Mesodermal cell (in vitro differentiated cells): ENCODE results near the gene SRRM4.
A peak's percentile ranks its signal among the peaks of the same experiment; 100 is the strongest.
"Not testable (repeated sequence)": the region's sequence is repeated elsewhere in the genome, so short reads cannot be mapped to it uniquely, and the experiment has no call there.

Experiments used
- H3K27ac ChIP-seq: 2 replicates; pipeline ENCODE4 v1.7.0; 2013; ENCODE audit warnings: mild to moderate bottlenecking, low read depth, low read length, moderate library complexity; ENCODE audit not compliant: severe bottlenecking
- H3K36me3 ChIP-seq: 2 replicates; pipeline ENCODE4 v1.7.1; 2013; ENCODE audit warnings: mild to moderate bottlenecking, low read length, moderate library complexity; ENCODE audit not compliant: control insufficient read depth, insufficient read depth
- H3K4me1 ChIP-seq: one replicate; pipeline ENCODE4 v1.7.1; 2013; ENCODE audit warnings: mild to moderate bottlenecking, low read length; ENCODE audit not compliant: insufficient read depth, control insufficient read depth, poor library complexity, severe bottlenecking
- H3K4me3 ChIP-seq: 2 replicates; pipeline ENCODE4 v1.7.0; 2013; ENCODE audit warnings: low read length, control low read depth, mild to moderate bottlenecking; ENCODE audit not compliant: insufficient read depth, poor library complexity, severe bottlenecking; ENCODE audit errors: extremely low read depth
- H3K9me3 ChIP-seq: 2 replicates; pipeline ENCODE4 v1.7.1; 2013; ENCODE audit warnings: mild to moderate bottlenecking, low read length, moderate library complexity; ENCODE audit not compliant: control insufficient read depth
- WGBS, 2 experiments: methylation state at CpG; one replicate each; pipeline ENCODE4 v1.1.5; 2013; ENCODE audit warnings: missing lambda C conversion rate in 2 of 2; ENCODE audit not compliant: insufficient coverage in 2 of 2; 5-methylcytosine and 5-hydroxymethylcytosine counted together

SRRM4 gene

DNA sequence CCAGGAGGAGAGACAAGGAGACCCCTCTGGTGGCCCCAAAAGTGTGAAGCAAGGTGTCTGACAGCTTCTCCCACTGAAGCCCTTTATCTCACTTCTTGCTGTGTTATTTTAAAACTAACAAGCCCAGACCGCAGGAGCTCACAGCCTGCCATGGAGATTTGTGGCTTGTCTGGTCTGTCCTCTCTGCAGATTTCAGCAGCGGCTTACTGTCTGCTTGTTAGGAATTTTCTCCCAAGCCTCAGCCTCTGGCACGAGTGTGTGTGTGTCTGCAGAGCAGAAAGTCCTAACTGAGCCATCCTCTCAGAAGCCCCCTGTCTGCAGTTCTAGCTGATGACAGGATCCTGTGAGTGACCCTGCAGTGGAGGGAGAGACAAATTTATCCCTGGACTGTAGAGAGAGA lies 109.5 kb downstream of the SRRM4 start:
- H3K4me1 ChIP-seq = no peaks in the 10 kb centered on the region
- no peaks in the 10 kb centered on the region for H3K36me3 ChIP-seq
- H3K27ac ChIP-seq = no peak overlapping the region
- H3K9me3 ChIP-seq = no peaks in the 10 kb centered on the region
- WGBS, 2 experiments = 47 to 50% methylated on average over 1 to 3 of the region's 3 CpGs
- no peak overlapping the region for H3K4me3 ChIP-seq

DNA sequence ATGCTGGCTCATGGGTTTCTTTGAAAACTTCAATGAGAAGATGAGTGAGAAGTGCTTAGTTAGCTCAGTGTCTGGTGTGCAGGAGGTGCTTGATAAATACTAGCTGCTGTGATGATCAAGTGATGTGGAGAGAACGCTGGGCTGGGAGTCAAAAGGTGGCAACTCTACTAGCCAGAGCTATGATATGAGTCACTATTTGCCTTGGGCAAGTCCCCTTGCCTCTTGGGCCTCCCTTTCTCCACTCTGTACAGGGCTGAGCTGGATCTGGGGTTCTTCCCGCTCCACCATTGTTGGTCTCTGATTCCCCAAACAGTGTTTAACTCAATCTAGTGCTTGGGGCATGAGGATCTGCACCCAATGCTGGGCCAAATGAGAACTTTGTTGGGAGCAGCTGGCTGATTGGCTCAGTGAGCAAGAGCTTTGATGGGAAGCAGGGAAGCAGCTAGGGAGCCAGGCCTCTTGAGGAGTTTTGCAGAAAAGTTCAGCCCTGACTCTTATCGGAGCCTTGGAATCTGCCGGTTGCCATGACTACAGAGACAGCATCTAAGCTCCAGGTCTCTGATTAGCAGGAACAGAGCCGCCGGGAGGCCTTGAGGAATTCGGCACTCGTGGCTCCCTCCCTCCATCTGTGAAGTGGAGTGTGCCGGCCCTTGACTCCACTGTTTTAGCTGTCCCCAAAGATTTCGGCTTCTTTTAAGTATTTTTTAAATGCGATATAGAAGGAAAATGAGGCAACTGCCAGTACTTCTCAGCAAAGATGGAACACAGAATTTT lies 115.3 kb downstream of the SRRM4 start:
- H3K4me3 ChIP-seq = no peak overlapping the region
- 32 to 44% methylated on average over 9 of the region's 11 CpGs for WGBS, 2 experiments
- H3K27ac ChIP-seq = peak overlapping the region; percentile 60
- peaks cover 10% of the 10 kb centered on the region for H3K9me3 ChIP-seq
- H3K4me1 ChIP-seq = peaks cover 25% of the 10 kb centered on the region
- H3K36me3 ChIP-seq = no peaks in the 10 kb centered on the region

DNA sequence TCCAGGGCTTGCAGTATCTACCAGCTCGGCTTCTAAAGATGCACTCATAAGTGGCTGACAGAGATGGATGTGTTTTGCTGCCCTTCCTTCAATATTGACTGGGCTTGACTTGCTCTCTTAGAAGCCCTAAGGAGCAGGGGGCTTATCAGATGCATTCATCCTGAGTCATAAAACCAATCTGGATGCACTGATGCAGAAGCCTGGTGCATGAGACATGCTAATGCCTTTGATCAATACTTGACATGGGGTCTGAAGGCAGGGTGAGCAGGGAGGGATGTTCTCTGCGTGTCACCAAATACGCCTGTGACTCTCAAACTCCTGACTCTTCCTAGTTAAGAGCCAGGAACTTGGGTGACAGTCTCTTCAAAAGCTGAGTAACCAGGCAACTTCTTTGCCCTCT lies 119.6 kb downstream of the SRRM4 start:
- Histone ChIP-seq H3K27ac (no peak overlapping the region), H3K4me1 (peaks cover 25% of the 10 kb centered on the region), H3K9me3 (peaks cover 10% of the 10 kb centered on the region), H3K4me3 (no peak overlapping the region), H3K36me3 (no peaks in the 10 kb centered on the region)
- 14 to 51% methylated on average over 1 to 3 of the region's 3 CpGs for WGBS, 2 experiments

DNA sequence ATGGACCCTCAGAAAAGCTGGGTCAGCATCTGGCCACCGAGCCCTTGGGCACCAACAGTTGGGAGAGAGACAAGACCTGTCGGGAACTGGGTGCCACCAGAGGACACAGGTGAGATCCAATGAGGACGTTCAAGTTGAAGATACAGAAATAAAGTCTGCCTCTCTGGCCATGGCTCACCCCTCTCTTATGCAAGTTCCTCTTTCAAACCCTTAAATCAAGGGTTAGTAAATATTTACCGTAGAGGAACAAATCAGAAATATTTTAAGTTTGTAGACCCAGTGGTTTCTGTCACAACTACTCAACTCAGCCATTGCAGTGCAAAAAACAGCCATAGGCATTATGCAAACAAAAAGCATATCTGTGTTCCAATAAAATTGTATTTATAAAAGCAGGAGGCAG lies 120.9 kb downstream of the SRRM4 start:
- 75 to 94% methylated on average over 2 of the region's 4 CpGs for WGBS, 2 experiments
- Histone ChIP-seq H3K36me3 (no peaks in the 10 kb centered on the region), H3K9me3 (peaks cover 10% of the 10 kb centered on the region)

GRCh38 chr12:119102714-119103113 lies 121.4 kb downstream of the SRRM4 start:
- Histone ChIP-seq H3K4me3 (no peak overlapping the region), H3K4me1 (peaks cover 11% of the 10 kb centered on the region), H3K36me3 (no peaks in the 10 kb centered on the region), H3K27ac (no peak overlapping the region), H3K9me3 (peaks cover 10% of the 10 kb centered on the region)
- WGBS, 2 experiments = 63 to 100% methylated on average over 1 of the region's 1 CpG

More for the DNA sequence above, 120.9 kb downstream of the SRRM4 start:
- no peak overlapping the region for H3K4me3 ChIP-seq
- H3K4me1 ChIP-seq = peaks cover 14% of the 10 kb centered on the region
- no peak overlapping the region for H3K27ac ChIP-seq

DNA sequence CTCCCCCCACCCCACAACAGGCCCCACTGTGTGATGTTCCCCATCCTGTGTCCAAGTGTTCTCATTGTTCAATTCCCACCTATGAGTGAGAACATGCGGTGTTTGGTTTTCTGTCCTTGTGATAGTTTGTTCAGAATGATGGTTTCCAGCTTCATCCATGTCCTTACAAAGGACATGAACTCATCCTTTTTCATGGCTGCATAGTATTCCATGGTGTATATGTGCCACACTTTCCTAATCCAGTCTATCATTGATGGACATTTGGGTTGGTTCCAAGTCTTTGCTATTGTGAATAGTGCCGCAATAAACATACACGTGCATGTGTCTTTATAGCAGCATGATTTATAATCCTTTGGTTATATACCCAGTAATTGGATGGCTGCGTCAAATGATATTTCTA lies 123.6 kb downstream of the SRRM4 start:
- not testable (repeated sequence) for H3K9me3 ChIP-seq, H3K36me3 ChIP-seq, H3K27ac ChIP-seq, H3K4me3 ChIP-seq
- peaks cover 11% of the 10 kb centered on the region for H3K4me1 ChIP-seq
- WGBS, 2 experiments = 100% methylated on average over 1 of the region's 4 CpGs

GRCh38 chr12:119113496-119113986 lies 132.2 kb downstream of the SRRM4 start:
- Histone ChIP-seq H3K36me3 (no peaks in the 10 kb centered on the region), H3K4me1 (no peaks in the 10 kb centered on the region), H3K9me3 (no peaks in the 10 kb centered on the region), H3K27ac (no peak overlapping the region), H3K4me3 (no peak overlapping the region)
- no CpG with 5 or more reads among the region's 9 CpGs for WGBS, 2 experiments

GRCh38 chr12:119114294-119114693 lies 133.0 kb downstream of the SRRM4 start:
- Histone ChIP-seq H3K9me3 (no peaks in the 10 kb centered on the region), H3K4me1 (no peaks in the 10 kb centered on the region), H3K36me3 (no peaks in the 10 kb centered on the region), H3K27ac (no peak overlapping the region), H3K4me3 (no peak overlapping the region)
- WGBS, 2 experiments = no CpG with 5 or more reads among the region's 3 CpGs

DNA sequence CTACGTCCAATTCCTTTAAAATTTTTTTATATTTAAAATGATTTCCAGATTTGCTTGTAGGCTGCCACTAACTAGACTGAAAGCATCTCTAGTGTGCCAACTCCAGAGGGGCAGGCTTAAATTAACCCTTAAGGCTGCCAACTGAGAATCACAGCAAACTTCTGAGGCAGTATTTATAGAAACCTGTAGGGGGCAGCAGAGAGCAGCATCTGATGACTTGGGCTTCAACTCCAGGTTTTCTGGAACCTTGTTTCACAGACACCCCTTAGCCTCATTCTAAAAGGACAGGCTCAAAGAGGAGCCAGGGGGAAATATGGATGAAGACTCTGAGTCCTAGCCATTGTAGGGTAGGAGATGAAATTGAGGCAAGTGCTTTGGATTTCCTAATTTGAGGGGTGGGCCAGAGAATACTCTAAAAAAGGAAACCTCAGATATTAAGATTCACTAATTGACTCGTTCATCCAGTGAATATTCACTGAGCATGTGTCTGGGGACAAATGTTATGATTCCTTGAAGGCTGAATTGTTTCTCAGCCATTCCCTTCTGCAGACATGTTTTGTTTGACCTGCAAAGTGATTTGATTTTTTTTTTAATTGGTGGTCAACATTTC lies 134.1 kb downstream of the SRRM4 start:
- no CpG with 5 or more reads among the region's 2 CpGs for WGBS, 2 experiments
- Histone ChIP-seq H3K9me3 (no peaks in the 10 kb centered on the region), H3K4me3 (no peak overlapping the region), H3K36me3 (no peaks in the 10 kb centered on the region), H3K4me1 (no peaks in the 10 kb centered on the region), H3K27ac (no peak overlapping the region)

DNA sequence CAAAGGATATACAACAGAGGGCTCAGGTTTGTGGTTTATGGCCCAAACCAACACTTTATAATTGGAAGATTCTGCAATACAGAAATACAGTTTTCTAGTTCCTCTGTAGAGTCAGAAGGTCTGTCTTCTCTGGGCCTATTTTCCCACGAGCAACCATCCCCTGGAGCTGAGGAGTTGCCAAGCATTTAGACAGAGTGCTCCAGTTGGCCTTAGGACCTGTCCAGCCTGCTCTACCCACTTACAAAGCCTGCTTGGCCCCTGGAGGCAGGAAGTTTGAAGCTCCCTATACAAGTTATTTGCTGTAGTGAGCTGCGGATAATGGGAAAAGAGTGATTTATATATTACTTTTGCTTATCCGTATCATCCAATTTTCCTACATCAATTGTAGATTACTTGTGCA lies 136.6 kb downstream of the SRRM4 start:
- Histone ChIP-seq H3K9me3 (no peaks in the 10 kb centered on the region), H3K27ac (no peak overlapping the region), H3K36me3 (no peaks in the 10 kb centered on the region), H3K4me1 (no peaks in the 10 kb centered on the region), H3K4me3 (no peak overlapping the region)
- 100% methylated on average over 1 of the region's 3 CpGs; no CpG with 5 or more reads in 1 of the 2 experiments for WGBS, 2 experiments

DNA sequence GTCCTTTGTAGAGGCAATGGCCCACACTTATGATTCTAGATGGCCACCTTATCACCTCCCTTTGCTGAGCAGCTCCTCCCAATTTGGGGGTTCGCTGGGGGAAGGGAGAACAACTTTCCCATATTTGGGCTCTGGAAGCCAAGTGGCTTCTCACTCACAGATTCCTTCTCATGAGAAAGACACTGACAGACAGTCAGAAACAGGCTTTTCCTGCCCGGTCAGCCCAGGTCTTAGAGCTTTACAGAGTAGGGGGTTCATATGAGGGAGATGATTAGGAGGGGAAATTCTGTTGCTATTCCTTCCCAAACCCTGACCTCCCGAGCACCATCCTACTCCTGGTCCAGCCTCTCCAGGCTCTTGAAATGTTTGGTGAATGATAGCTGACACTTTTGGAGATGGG lies 137.3 kb downstream of the SRRM4 start:
- WGBS, 2 experiments = 90 to 100% methylated on average over 2 of the region's 3 CpGs
- Histone ChIP-seq H3K9me3 (no peaks in the 10 kb centered on the region), H3K4me3 (no peak overlapping the region), H3K36me3 (no peaks in the 10 kb centered on the region), H3K27ac (no peak overlapping the region), H3K4me1 (no peaks in the 10 kb centered on the region)
